Mesodermal cell (in vitro differentiated cells): Measurements from ENCODE around the gene MRPS17.
A peak's percentile ranks its signal among the peaks of the same experiment; 100 is the strongest.

Experiments used
- H3K27ac ChIP-seq: 2 replicates; pipeline ENCODE4 v1.7.0; 2013; ENCODE audit warnings: mild to moderate bottlenecking, low read depth, low read length, moderate library complexity; ENCODE audit not compliant: severe bottlenecking
- H3K36me3 ChIP-seq: 2 replicates; pipeline ENCODE4 v1.7.1; 2013; ENCODE audit warnings: mild to moderate bottlenecking, low read length, moderate library complexity; ENCODE audit not compliant: control insufficient read depth, insufficient read depth
- H3K4me1 ChIP-seq: one replicate; pipeline ENCODE4 v1.7.1; 2013; ENCODE audit warnings: mild to moderate bottlenecking, low read length; ENCODE audit not compliant: insufficient read depth, control insufficient read depth, poor library complexity, severe bottlenecking
- H3K4me3 ChIP-seq: 2 replicates; pipeline ENCODE4 v1.7.0; 2013; ENCODE audit warnings: low read length, control low read depth, mild to moderate bottlenecking; ENCODE audit not compliant: insufficient read depth, poor library complexity, severe bottlenecking; ENCODE audit errors: extremely low read depth
- H3K9me3 ChIP-seq: 2 replicates; pipeline ENCODE4 v1.7.1; 2013; ENCODE audit warnings: mild to moderate bottlenecking, low read length, moderate library complexity; ENCODE audit not compliant: control insufficient read depth
- WGBS, 2 experiments: methylation state at CpG; one replicate each; pipeline ENCODE4 v1.1.5; 2013; ENCODE audit warnings: missing lambda C conversion rate in 2 of 2; ENCODE audit not compliant: insufficient coverage in 2 of 2; 5-methylcytosine and 5-hydroxymethylcytosine counted together

The MRPS17 gene

DNA sequence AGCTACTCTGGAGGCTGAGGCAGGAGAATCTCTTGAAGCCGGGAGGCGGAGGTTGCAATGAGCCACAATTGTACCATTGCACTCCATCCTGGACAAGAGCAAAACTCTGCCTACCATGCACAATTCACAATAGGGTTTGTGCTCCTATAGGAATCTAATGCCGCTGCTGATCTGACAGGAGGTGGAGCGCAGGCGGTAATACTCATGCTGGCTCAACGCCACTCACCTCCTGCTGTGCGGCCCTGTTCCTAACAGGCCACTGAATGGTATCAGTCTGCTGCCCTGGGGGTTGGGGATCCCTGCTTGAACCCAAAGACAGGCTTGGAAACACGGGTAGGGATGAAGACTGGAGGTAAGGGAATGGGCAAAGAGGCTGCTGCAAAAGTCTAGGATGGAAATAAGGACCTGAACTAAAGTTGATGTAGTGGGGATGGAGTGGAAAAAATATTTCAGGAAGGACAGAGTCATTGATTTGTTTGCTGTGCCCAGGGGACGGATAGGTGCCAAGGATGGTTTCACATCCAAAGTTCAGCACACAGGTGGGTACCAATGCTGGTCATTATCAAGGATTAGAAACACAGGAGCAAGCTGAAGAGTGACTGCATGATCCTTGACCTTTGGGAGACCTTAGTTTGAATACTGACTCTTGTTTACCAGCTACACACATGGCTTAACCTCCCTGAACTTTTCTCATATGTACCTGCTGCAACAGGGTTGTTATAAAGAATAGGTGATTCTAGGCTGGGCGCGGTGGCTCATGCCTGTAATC is 2.2 kb downstream of the MRPS17 start:
- WGBS, 2 experiments = 91 to 97% methylated on average over 8 to 9 of the region's 11 CpGs
- Histone ChIP-seq H3K36me3 (peaks cover 27% of the 10 kb centered on the region), H3K4me3 (no peak overlapping the region), H3K27ac (no peak overlapping the region), H3K9me3 (peaks cover 3% of the 10 kb centered on the region), H3K4me1 (no peaks in the 10 kb centered on the region)

- no peak overlapping the region for H3K4me3 ChIP-seq
- no peaks in the 10 kb centered on the region for H3K4me1 ChIP-seq
- H3K36me3 ChIP-seq = peaks cover 27% of the 10 kb centered on the region
- H3K27ac ChIP-seq = no peak overlapping the region
- peaks cover 3% of the 10 kb centered on the region for H3K9me3 ChIP-seq
- WGBS, 2 experiments = 100% methylated on average over 2 to 4 of the region's 4 CpGs
Observed at GRCh38 chr7:55957190-55957589, 5.5 kb downstream of the MRPS17 start.

DNA sequence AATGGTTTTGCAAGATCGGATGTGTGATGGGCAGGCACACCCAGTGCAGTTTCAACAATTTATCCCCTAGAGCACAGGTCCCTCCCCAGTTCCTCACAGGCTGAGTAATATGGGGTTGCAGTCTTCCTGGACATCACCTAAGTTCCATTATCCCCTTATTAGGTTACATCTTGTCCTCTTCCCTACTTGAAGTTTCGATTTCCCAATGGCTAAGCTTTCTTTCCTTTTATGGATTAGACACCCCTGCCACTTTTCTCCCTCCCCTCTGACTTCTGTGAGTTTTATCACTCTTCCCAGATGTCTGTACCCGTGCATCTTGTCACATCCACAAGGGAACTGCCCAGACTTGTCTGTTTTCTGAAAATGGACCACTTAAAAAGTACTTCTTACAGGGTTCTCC is 10.3 kb downstream of the MRPS17 start:
- Histone ChIP-seq H3K27ac (no peak overlapping the region), H3K36me3 (peaks cover 11% of the 10 kb centered on the region), H3K9me3 (peaks cover 3% of the 10 kb centered on the region), H3K4me1 (no peaks in the 10 kb centered on the region), H3K4me3 (no peak overlapping the region)
- 73 to 87% methylated on average over 2 to 3 of the region's 3 CpGs for WGBS, 2 experiments

DNA sequence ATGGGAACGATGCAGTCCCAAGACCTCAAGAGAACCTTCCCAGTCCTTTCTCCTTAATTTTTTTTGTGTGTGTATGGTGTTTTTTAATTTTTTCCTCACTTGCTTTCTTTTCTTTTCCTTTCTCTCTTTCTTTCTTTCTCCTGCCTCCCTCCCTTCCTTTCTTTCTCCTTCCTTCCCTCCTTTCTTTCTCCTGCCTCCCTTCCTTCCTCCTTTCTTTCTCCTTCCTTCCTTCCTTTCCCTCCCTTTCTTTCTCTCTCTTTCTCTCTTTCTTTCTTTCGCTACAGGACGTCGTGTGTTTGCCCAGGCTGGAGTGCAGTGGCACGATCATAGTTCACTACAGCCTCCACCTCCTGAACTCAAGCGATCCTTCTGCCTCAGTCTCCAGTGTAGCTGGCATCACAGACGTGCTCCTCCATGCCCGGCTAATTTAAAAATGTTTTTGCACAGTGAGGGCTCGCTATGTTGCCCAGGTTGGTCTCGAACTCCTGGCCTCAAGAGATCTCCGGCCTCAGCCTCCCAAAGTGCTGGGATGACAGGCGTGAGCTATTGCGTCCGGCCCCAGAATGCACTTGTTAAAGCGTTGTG is 12.0 kb downstream of the MRPS17 start:
- no peaks in the 10 kb centered on the region for H3K4me1 ChIP-seq
- H3K36me3 ChIP-seq = peaks cover 20% of the 10 kb centered on the region
- no peaks in the 10 kb centered on the region for H3K9me3 ChIP-seq
- H3K4me3 ChIP-seq = peak overlapping the region; percentile 11
- WGBS, 2 experiments = 88 to 92% methylated on average over 9 to 11 of the region's 15 CpGs
- H3K27ac ChIP-seq = no peak overlapping the region

DNA sequence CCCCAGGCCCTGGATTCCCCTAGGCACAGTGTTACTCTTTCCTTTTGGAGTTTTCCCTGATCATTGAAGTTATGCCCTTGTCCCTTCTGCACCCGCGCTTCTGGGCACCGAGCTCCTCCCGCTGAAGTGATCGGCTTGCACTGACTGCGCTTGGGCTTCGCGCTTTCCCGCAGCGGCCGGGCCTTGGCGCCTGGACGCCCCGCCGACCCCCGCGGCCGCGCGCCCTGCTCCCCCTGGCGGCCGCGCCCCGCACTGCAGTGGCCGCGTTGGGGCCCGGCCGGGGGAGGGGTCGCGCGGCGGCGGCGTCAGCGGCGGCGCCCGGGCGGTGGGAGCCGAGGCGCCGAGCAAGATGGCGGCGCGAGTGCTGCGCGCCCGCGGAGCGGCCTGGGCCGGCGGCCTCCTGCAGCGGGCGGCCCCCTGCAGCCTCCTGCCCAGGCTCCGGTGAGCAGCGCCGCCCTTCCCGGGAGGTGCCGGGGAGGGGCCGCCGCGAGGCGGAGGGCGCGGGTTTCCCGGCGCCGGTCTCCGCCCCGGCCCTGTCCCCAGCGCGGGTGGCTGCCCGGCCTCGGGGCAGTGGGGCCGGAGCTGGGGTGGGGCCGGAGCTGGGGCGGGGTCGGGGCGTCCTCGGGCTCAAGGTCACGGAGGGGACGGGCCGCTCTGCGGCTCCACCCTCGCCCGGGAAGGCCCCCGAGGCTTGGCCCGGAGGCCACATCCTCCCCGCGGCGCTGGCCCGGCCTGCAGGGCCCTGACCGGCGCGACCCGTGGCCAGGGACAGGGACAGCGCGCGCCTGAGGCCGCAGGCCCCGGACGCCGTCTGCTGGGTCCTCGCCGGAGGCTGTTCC is 12.8 kb downstream of the MRPS17 start, which contains the start of gene NIPSNAP2:
Gene NIPSNAP2 (plus strand): TSS at position 325 of the 839 bp plus-strand sequence. CDS start 25 bp downstream, at position 350.
- H3K4me3 ChIP-seq = peak within 1 kb of the TSS; percentile 62
- WGBS, 2 experiments = 0 to 1% methylated on average over 83 to 96 of the region's 105 CpGs
- H3K27ac ChIP-seq = peak within 1 kb of the TSS; percentile 82
- H3K9me3 ChIP-seq = no peaks in the 10 kb centered on the region
- H3K4me1 ChIP-seq = no peaks in the 10 kb centered on the region
- H3K36me3 ChIP-seq = peaks cover 24% of the 10 kb centered on the region

DNA sequence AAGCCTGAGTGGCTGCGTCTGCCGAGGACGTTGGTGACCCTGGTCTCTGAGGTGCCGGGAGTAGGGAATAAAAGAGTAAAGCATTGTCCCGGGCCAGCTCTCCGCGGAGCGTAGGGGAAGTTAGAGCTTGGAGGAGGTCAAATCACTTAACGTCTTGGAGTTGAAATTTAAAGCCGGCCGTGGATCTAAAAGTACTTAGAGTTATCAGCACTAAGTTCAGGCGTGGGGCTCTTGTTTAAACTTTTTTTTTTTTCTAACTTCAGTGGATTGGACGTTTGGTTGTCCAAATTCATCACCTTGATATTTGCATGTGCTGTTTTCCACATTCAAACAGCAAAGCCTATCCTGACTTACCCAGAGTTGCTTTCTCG is 13.4 kb downstream of the MRPS17 start:
- Histone ChIP-seq H3K4me3 (peak overlapping the region; percentile 62), H3K36me3 (peaks cover 24% of the 10 kb centered on the region), H3K9me3 (no peaks in the 10 kb centered on the region), H3K27ac (peak overlapping the region; percentile 82), H3K4me1 (no peaks in the 10 kb centered on the region)
- WGBS, 2 experiments = 0 to 2% methylated on average over 8 to 11 of the region's 14 CpGs

GRCh38 chr7:55965805-55966421 is 14.2 kb downstream of the MRPS17 start:
- 88 to 95% methylated on average over 13 of the region's 13 CpGs for WGBS, 2 experiments
- peak overlapping the region; percentile 62 for H3K4me3 ChIP-seq

DNA sequence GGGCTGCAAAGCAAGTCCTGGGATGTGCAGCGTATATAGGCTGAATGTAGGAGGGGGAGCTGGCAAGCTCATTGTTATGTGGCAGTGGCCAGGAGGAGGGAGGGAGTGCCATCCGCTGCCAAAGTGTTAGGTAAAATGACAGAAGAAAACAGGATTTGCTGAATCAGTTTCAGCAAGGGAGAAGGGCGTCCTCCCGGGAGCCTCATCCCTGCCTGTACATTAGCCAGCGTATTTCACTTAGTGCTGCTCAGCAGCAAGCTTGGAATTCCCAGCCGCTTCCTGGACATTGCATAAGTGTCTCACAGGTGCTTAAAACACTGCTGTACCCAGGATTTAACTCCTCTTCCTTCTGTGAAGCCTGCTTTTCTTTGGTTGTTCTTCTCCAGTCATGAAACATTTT is 15.2 kb downstream of the MRPS17 start:
- WGBS, 2 experiments = 95 to 96% methylated on average over 6 of the region's 6 CpGs

More at GRCh38 chr7:55965805-55966421, 14.2 kb downstream of the MRPS17 start:
- peaks cover 3% of the 10 kb centered on the region for H3K4me1 ChIP-seq
- H3K36me3 ChIP-seq = peaks cover 24% of the 10 kb centered on the region
- no peaks in the 10 kb centered on the region for H3K9me3 ChIP-seq
- H3K27ac ChIP-seq = no peak overlapping the region

GRCh38 chr7:55969391-55969790 is 17.7 kb downstream of the MRPS17 start:
- Histone ChIP-seq H3K4me1 (peaks cover 7% of the 10 kb centered on the region), H3K9me3 (no peaks in the 10 kb centered on the region), H3K36me3 (peaks cover 24% of the 10 kb centered on the region), H3K4me3 (no peak overlapping the region), H3K27ac (no peak overlapping the region)
- 91 to 99% methylated on average over 8 of the region's 11 CpGs for WGBS, 2 experiments

More for the DNA sequence above, 15.2 kb downstream of the MRPS17 start:
- no peak overlapping the region for H3K4me3 ChIP-seq
- no peaks in the 10 kb centered on the region for H3K9me3 ChIP-seq
- H3K27ac ChIP-seq = no peak overlapping the region
- peaks cover 7% of the 10 kb centered on the region for H3K4me1 ChIP-seq
- peaks cover 24% of the 10 kb centered on the region for H3K36me3 ChIP-seq

GRCh38 chr7:55970561-55970960 is 18.9 kb downstream of the MRPS17 start:
- Histone ChIP-seq H3K36me3 (peaks cover 24% of the 10 kb centered on the region), H3K9me3 (no peaks in the 10 kb centered on the region), H3K27ac (no peak overlapping the region), H3K4me3 (no peak overlapping the region), H3K4me1 (peaks cover 7% of the 10 kb centered on the region)
- 78 to 85% methylated on average over 5 to 7 of the region's 7 CpGs for WGBS, 2 experiments
